ENCODE measurements around the gene GINS1. TPM values are rescaled to one million over a fixed set of nuclear protein-coding genes. Genes with fewer than 3 reads are reported as not detected.

Gene GINS1
- total RNA-seq, 4 donors from 2014 or later: 1.3 to 14.3 TPM; not detected in 2

GRCh38 chr20:25389858-25390537 lies 17.5 kb upstream of the GINS1 start:
- Histone ChIP-seq H3K4me3 (peak overlapping the region; percentile 56 to 83), H3K27ac (peak overlapping the region; percentile 83 to 84), H3K9me3 (no peaks in the 10 kb centered on the region), H3K4me1 (no peaks in the 10 kb centered on the region), H3K36me3 (no peaks in the 10 kb centered on the region), H3K27me3 (no peaks in the 10 kb centered on the region)
- TF ChIP-seq CTCF (IDR thresholded peaks at IDR 0.05) (no peak), POLR2A (IDR thresholded peaks at IDR 0.05) (no peak)
- intact Hi-C loops (cut with DNase I; ENCODE audit: low total_unique reads): loop anchor here (10.0 kb wide), 2 partner anchors 95 to 395 kb away; partner anchors contain the start of gene APMAP
- peak; percentile 19 to 37 for DNase-seq

GRCh38 chr20:25390538-25391528 lies 16.6 kb upstream of the GINS1 start, which contains the start of gene ABHD12:
ABHD12 (minus strand) TSS chr20:25390835; CDS start chr20:25390703, 132 bp downstream.
- no peaks in the 10 kb centered on the region for H3K4me1 ChIP-seq
- intact Hi-C loops (cut with DNase I; ENCODE audit: low total_unique reads): loop anchor here (10.0 kb wide), 2 partner anchors 96 to 396 kb away; partner anchors contain the start of gene APMAP

GRCh38 chr20:25394276-25394675 lies 13.2 kb upstream of the GINS1 start:
- TF ChIP-seq POLR2A (IDR thresholded peaks at IDR 0.05) (no peak), CTCF (IDR thresholded peaks at IDR 0.05) (no peak)
- Histone ChIP-seq H3K4me3 (no peak overlapping the region), H3K27me3 (no peaks in the 10 kb centered on the region), H3K9me3 (no peaks in the 10 kb centered on the region), H3K4me1 (no peaks in the 10 kb centered on the region), H3K27ac (no peak overlapping the region), H3K36me3 (no peaks in the 10 kb centered on the region)
- intact Hi-C loops (cut with DNase I; ENCODE audit: low total_unique reads): loop anchor here (10.0 kb wide), 2 partner anchors 99 to 399 kb away; partner anchors contain the start of gene APMAP
- no peak for DNase-seq

More at GRCh38 chr20:25390538-25391528, 16.6 kb upstream of the GINS1 start, which contains the start of gene ABHD12:
- Histone ChIP-seq H3K27me3 (no peaks in the 10 kb centered on the region), H3K9me3 (no peaks in the 10 kb centered on the region), H3K27ac (peak within 1 kb of the TSS; percentile 83 to 84), H3K4me3 (peak within 1 kb of the TSS; percentile 56 to 83), H3K36me3 (no peaks in the 10 kb centered on the region)
- peak; percentile 95 for DNase-seq
- TF ChIP-seq POLR2A (IDR thresholded peaks at IDR 0.05) (peak; percentile 55 to 75), CTCF (IDR thresholded peaks at IDR 0.05) (no peak)

- H3K27ac ChIP-seq: no peak overlapping the region
- no peak for TF ChIP-seq CTCF (IDR thresholded peaks at IDR 0.05)
- TF ChIP-seq POLR2A (IDR thresholded peaks at IDR 0.05): no peak
- intact Hi-C loops (cut with DNase I; ENCODE audit: low total_unique reads): loop anchor here (5.0 to 10.0 kb wide), 3 partner anchors 100 to 400 kb away; partner anchors contain the start of gene APMAP
- no peaks in the 10 kb centered on the region for H3K4me1 ChIP-seq
- H3K27me3 ChIP-seq: no peaks in the 10 kb centered on the region
- no peaks in the 10 kb centered on the region for H3K9me3 ChIP-seq
- DNase-seq: no peak
- H3K4me3 ChIP-seq: no peak overlapping the region
- no peaks in the 10 kb centered on the region for H3K36me3 ChIP-seq
These were observed 12.5 kb upstream of the GINS1 start for GRCh38 chr20:25394996-25395395.
